ENCODE data around the gene PEMT.
"Not testable (repeated sequence)": the region's sequence is repeated elsewhere in the genome, so short reads cannot be mapped to it uniquely, and the experiment has no call there.

The PEMT gene, protein sequence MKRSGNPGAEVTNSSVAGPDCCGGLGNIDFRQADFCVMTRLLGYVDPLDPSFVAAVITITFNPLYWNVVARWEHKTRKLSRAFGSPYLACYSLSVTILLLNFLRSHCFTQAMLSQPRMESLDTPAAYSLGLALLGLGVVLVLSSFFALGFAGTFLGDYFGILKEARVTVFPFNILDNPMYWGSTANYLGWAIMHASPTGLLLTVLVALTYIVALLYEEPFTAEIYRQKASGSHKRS

DNA sequence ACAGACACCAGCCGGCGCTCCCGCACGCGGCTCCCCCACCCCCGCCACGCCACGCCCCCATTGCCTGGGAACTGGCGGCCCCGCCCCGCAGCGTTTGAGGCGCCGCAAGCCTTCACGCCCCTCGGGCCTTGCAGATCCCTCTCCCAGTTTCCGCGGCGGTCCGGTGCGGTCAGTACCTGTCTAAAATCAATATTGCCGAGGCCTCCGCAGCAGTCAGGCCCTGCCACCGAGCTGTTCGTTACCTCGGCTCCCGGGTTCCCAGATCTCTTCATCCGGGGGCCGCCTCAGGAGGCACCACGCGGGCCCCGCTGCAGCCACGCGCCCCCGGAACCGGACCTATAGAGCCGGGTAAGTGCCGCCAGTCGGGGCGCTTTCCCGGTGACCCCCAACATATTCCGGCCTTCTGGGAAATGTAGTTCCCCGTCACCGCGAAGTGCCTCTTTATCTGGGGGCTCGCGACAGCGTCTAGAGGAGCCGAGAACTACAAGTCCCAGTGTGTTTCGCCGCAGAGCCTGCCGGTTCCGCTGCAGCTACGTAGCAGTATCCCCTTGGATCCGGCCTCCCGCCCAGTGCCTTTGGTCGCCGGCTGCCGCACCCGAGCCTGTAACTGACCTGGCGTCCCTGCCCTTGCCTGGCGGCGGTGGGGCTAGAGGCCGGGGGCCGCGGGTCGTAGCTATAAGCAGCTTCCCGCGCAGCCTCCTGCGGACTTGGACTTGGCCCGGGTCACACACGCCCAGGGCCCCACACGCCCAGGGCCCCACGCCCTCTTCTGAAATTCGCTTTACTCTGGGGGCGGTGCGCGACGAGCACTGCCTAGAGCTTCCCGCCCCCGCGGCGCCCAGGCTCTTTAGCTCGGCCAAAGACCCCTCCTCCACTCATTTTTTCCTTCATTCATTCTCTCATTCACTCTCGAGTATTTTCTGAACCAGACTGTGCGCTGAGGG lies at the start of gene PEMT:
PEMT (minus strand) TSS at position 354 of the 944 bp plus-strand sequence; CDS start at position 272, 82 bp downstream.
- no peak for DNase-seq

DNA sequence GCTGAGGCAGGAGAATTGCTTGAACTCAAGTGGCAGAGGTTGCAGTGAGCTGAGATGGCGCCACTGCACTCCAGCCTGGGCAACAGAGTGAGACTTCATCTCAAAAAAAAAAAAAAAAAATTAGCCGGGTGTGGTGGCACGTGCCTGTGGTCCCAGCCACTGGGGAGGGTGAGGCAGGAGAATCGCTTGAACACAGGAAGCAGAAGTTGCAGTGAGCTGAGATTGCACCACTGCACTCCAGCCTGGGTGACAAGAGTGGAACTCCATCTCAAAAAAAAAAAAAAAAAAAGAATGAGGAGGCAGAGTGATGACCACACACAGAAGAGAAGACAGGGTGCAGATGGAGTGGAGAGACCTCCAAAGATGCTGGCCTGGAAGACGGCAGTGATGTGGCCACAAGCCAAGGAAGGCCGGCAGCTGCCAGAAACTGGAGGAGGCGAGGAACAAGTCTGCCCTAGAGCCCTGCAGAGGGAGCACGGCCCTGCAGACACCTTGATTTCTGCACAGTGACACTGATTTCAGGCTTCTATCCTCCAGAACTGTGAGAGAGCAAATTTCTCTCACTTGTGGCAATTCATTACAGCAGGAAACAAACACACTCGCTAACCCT lies 48.3 kb upstream of the PEMT start:
- DNase-seq = not testable (repeated sequence)

DNA sequence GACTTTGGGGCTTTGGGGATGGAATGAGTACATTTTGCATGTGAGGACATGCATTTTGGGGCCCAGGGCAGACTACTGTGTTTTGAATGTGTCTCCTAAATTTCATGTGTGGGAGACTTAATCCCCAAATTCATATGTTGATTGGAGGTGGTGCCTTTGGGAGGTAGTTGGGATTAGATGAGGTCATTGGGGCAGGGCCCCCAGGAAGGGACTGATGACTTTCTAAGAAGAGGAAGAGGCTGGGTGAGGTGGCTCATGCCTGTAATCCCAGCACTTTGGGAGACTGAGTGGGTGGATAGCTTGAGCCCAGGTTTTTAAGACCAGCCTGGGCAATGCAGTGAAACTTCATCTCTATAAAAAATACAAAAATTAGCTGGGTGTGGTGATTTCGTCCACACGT lies 47.0 kb upstream of the PEMT start:
- no peak for DNase-seq

DNA sequence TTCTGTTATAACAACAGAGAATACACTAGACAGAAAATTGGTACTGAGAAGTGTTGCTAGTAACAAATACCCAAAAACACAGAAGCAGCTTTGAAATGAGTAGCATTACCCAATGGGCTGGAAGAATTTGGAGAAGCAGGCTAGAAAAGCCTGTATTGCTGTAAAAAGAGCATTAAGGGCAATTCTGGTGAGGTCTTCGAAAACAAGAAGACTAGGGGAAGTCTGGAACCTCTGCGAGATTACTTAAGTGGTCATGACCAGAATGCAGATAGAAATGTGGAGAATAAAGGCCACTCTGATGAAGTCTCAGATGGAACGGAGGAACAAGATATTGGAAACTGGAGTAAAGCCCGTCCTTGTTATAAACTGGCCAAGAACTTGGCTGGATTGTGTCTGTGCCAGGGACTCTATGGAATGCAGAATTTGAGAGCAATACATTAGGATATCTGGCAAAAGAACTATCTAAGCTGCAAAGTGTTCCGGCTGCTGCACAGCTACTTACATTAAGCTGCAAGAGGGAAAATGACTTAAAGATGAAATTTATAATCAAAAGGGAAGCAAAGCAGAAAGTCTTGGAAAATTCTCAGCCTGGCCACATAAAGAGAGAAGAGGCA lies 44.9 kb upstream of the PEMT start:
- no peak for DNase-seq

DNA sequence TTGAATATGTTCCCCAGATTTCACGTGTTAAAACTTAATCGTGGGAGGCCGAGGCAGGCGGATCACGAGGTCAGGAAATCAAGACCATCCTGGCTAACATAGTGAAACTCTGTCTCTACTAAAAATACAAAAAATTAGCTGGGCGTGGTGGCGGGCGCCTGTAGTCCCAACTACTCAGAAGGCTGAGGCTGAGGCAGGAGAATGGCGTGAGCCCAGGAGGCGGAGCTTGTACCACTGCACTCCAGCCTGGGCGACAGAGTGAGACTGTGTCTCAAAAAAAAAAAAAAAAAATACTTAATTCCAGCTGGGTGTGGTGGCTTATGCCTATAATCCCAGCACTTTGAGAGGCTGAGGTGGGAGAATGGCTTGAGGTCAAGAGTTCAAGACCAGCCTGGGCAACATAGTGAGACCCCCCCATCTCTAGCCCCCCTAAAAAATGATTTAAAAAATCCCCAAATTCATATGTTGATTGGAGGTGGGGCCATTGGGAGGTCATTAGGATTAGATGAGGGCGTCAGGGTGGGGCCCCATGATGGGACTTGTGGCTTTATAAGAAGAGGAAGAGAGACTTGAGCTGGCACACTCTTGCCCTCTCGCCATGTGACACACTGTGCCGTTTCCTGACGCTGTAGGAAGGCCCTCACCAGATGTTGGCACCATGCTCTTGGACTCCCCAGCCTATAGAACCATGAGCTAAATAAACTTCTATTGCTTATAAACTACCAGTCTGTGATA lies 44.2 kb upstream of the PEMT start:
- not testable (repeated sequence) for DNase-seq

DNA sequence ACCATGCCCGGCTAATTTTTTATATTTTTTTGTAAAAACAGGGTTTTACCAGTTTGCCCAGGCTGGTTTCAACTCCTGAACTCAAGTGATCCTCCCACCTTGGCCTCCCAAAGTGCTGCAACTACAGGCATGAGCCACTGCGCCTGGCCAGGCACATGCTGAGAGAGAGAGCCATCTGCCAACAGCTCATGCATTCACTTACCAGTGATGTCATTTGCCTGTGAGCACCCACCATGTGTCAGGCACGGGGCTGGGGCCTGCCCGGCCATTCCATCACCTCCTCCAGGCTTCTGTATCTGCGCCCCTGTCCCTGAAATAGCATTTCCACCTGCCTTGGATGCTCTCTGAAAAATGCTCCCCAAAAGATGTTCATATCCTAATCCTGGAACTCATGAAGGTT lies 43.6 kb upstream of the PEMT start:
- no peak for DNase-seq

DNA sequence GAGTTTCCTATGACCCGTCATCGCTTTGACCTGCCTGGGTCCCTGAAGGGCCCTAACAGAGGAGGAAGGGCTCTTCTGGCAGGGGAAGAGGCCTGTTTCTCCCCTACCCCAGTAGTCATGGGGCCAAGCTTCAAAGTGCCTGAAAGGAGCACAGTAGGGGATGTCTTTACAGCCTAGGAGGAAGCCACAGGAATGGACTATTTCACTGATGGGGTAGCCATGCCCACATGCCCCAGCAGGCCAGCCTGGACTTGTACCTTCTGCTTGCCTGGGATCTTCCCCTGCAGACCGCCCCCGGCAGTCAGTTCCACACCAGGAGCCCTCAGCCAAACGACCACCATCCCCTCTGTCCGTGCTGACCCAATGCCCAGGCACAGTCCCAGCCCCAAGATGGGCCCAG lies 41.8 kb upstream of the PEMT start:
- no peak for DNase-seq

DNA sequence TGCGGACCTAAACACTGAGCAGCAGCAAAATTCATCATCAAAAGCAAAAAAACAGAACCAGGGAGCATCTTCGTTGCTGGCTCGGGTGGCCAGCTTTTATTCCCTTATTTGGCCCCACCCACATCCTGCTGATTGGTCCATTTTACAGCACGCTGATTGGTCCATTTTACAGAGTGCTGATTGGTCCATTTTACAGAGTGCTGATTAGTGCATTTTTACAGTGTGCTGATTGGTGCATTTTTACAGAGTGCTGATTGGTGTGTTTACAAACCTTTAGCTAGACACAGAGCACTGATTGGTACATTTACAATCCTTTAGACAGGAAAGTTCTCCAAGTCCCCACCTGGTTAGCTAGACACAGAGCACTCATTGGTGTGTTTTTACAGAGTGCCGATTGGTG lies 41.2 kb upstream of the PEMT start:
- not testable (repeated sequence) for DNase-seq

DNA sequence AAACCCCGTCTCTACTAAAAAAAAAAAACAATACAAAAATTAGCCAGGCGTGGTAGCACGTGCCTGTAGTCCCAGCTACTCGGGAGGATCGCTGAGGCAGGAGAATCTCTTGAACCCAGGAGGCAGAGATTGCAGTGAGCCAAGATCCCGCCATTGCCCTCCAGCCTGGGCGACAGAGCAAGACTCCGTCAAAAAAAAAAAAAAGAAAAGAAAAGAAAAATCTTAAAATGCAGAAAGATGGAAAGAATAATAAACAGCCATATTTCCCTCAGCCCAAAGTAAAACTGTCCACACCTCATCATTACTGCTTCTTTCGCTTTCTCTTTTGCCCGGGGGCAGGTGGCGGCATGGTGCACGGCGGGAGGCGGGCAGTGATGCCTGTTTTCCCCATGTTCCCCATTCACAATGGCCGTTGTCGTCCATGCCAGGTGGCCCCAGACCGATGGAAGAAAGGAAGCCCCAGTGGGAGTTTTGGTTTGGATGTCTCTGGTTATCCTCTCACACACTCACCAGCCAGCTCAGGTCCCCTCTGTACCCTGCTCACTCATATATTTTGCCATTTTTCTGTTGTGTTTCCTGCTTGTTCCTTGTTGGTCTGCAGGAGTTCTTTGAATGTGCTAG lies 37.0 kb upstream of the PEMT start:
- no peak for DNase-seq

DNA sequence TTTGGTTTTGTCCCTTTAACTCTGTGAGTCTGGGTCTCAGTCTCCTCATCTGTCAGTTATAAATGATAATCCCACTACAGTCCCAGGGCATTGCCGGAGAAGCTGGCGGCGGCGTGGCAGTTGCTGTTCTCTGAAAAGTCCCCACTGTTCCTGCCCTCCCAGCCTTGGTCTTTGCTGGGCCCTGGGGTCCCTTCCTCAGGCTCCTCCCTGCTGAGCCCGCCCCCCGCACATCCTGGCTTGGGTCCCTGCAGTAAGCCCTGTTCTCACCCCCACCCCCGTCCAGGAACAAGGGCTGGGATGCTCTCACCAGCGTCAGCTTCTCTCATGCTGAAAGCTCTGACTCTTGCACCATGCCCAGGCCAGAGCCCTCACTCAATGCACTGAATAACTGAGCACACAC lies 35.3 kb upstream of the PEMT start:
- no peak for DNase-seq

DNA sequence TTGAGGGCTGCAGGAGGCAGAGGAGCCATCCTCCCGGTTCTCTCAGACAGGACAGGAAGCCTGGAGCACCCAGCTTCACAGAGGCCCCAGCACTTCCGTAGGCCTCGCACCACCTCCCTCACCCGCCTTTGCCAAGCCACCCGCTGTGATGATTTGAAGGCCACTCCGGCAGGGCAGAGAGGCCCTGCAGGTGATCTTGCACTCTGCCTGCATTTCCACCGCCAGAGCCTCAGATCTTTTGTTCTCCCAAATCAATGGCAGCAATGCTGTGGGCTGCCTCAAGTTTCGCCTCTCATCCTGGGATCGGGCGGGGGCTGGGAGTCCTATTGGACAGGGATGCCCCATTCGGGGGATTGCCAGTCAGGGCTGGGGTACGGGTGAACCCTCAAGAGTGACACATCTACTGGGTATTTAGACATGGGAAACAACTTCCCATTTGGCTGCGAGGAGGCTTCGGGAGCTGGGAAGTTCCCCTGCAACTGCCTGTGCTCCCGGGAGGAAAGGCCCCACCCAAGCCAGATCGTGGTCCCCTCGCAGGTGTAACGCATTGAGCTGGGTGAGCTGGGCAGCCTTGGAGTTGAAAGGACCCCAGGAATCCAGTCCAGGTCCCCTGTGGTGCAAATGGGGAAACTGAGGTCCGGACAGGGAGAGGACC lies 34.8 kb upstream of the PEMT start:
- no peak for DNase-seq

DNA sequence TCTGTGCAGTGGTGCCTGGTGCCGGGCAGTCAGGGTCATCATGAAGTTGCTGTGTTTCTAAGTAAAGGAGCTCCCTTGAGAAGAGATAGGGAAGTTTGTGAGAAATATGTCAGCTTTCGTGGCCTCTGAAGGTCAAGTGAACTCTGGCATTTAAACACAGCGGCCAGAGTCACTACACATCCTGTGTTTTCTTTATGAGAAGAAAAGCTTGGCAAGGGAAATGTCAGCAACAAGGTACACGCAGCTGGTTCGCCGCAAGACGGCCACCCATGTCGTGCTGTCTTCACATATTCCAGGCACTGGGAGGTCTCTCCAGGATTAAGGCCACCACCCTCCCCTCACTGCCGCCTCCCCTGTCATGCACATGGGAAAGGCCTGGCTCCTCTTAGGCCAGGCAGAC lies 33.2 kb upstream of the PEMT start:
- no peak for DNase-seq

DNA sequence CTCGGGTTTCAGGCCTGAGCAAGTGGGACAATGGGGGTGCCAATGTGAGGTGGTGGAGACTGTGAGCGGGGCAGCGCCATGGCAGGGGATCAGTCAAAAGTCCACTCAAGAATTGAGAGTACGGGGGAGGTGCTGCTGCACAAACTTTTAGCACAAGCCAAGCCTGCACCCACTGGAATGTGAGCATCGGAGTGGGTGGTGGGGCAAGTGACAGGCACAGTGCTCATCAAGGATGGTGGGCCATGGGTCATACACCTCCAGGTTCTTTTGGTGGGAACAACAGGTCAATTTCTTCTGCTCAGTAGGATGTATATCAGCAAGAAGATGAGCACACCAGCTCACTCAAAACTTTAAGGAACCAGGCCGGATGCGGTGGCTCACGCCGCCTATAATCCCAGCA lies 32.4 kb upstream of the PEMT start:
- DNase-seq = no peak

DNA sequence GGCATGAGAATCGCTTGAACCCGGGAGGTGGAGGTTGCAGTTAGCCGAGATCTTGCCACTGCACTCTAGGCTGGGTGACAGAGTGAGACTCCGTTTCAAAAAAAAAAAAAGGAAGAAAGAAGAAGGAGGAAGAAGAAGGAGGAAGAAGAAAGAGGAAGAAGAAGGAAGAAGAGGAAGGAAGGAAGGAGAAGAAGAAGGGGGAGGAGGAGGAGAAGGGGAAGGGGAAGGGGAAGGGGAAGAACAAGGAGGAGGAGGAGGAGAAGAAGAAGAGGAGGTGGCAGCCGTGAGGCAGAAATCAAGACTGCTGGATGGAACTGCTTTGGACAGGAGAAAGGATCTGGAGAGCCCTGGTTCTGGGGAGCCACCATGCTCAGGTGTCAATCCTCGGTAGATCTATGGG lies 29.7 kb upstream of the PEMT start:
- DNase-seq = no peak

DNA sequence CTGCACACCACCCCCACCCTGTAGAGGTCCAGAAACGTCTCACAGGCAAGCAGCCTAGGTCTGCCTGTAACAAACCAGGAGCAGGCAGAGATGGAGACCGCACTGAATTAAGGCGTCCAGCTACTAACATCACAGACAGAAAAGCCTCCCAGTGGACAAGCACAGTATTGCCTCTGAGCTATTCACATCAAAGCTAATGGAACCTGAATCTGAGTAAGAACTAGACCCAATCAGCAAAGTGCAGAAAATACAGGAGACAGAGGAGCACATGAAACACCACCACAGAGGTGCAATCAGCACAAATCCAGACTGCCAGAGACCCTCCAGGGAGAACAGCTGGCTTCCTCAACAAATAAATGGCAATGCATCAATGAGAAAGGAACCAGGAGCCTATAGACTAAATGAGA lies 22.2 kb upstream of the PEMT start:
- DNase-seq = no peak

DNA sequence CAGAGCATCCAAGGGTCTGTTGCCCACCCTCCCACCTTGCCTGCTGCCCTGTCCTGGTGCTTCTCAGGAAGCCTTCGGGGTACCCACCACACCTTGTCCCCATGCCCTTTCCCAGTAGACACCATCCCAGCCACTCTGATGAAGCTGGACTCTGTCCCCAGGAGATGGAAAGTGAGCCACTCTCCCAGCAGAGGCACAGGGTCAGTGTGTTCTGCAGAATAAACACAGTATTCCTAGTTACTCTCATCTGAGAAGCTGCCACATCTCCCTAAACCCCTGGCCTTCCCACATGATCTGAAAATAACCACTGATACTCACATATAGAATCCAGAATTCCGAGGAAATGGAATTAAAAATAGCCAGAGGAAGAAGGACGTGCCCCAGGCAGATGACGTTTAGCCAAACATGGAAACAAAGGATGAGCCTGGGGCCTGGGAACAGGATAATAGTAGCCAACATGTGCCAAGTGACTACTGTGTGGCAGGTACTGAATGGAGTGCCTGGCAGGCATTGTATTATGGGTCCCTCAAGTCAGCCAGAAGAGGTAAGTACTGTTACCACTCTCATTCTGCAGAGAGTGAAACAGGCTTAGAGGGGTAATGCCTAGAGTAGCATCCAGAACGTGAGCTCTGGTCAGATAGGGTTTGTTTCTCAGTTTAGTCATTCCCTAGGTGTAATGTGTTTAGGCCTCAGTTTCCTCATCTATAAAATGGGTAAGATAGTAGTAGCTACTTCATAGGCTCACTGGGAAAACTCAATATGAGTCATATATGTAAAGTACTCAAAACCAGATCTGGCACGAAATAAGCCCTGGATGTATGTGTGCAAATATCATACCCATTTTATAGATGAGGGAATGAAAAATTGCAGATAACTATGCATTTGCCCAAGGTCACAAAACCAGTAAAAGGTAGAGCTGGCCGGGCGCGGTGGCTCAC lies 20.8 kb upstream of the PEMT start:
- DNase-seq = no peak

DNA sequence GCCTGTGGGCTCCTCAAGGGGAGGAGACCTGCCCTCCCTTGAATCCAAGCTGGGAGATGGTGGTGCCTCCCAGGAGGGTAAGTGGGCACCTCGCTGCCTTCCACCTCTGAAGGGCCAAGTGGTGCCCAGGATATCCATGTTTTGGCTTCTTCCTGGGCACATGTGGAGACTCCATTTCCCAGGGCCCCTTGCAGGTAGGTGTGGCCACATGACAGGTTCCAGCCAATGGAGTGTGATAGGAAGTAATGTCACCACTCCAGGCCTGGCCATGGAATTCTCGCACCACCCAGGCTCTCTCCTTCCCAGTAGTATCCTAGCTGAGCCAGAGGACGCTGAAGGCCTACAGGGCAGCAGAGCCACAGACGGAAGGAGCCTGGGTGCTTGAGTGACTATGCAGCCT lies 17.6 kb upstream of the PEMT start:
- no peak for DNase-seq

DNA sequence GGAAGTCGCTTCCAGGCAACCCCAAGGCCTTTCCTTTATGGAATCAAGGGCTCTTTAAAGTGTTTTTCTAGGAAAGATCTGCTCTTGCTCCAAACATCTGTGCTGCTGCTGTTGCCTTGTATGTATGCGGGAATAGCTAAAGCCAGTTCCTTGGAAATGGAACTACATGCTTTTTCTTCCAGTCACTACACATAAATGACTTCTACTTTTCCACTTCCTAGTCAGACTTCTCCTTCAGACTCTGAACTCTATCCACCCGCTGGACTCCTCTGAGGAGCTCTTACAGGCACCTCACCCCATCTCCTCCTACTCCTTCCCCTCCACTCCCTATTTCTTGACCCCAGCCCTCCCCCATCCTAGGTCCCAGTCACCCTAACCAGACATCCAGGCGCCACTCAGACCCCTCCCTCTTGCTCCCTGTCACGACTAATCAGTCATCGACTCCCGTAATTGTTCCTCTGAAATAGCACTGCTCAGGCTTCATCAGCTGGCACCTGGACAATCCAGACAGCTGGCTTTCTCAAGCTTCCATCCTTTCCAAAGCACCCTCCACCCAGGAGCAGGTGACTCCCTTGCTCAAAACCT lies 15.0 kb upstream of the PEMT start:
- no peak for DNase-seq

DNA sequence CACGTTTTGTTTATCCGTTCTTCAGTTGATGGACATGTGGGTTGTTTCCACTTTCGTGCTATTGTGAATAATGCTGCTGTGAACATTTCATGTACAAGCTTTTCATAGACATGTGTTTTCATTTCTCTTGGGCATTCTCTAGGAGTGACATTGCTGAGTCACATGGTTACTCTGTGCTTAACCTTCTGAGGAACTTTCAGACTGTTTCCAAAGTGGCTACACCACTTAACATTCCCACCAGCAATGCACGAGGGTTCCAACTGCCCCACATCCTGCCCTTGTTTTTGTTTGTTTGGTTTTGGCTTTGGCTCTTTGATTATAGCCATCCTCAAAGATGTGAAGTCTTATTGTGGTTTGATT lies 14.2 kb upstream of the PEMT start:
- DNase-seq = no peak

DNA sequence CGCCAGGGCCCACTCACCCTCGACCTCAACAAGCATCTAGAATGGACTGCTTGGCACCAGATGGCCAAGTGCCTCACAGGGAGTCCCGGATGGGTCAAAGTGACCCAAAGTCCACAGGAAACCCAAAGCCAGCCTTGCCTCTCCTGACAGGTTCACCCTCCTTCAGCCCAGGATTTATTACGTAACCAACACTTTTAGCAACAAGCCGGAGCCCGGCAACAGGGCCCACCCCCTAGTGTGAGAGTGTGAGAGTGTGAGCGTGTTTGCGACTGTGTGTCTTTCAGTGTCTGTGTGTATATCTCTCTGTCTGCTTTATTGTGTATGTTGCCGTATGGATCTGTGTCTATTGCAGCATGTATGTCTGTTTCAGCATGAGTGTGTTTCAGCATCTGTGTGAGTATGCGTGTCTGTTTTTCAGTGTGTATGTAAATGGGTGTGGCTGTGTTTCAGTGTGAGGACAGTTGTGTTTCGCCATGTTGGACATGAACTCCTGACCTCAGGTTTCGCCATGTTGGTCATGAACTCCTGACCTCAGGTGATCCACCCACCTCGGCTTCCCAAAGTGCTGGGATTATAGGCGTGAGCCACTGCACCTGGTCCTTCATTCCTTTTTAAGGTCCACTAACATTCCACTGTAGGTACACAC lies 13.7 kb upstream of the PEMT start:
- no peak for DNase-seq
